Lung (tissue), 12 donors: ENCODE measurements around the gene OLA1. TPM values are rescaled to one million over a fixed set of nuclear protein-coding genes. Genes with fewer than 3 reads are reported as not detected.

ENCODE experiments used
- ATAC-seq: fragments of 200-7000 bp; cut with Tn5 transposase; one replicate; pipeline ENCODE4 v1.9.1; 2020; ENCODE audit warnings: moderate number of reproducible peaks; ENCODE audit not compliant: insufficient read depth, low FRiP score
- DNase-seq, 3 donors: peaks; one replicate each; pipeline ENCODE4 v3.0.0-alpha.2; 2013 to 2017
- H3K27ac ChIP-seq, 2 donors: one replicate each; pipeline ENCODE4 v1.5.1; 2013; ENCODE audit warnings: mild to moderate bottlenecking in 2 of 2, moderate library complexity in 2 of 2, control low read depth in 1 of 2, inconsistent platforms in 1 of 2, low read depth in 1 of 2, low read length in 1 of 2
- H3K27me3 ChIP-seq, 3 donors: one replicate each; pipeline ENCODE4 v1.5.1; 2013; ENCODE audit warnings: low read length in 2 of 3; ENCODE audit not compliant: control insufficient read depth in 3 of 3, insufficient read depth in 3 of 3
- H3K36me3 ChIP-seq, 4 donors: one replicate each; pipeline ENCODE4 v1.5.1; 2013; ENCODE audit warnings: low read length in 4 of 4, mild to moderate bottlenecking in 1 of 4, moderate library complexity in 1 of 4; ENCODE audit not compliant: control insufficient read depth in 4 of 4, insufficient read depth in 4 of 4
- H3K4me1 ChIP-seq, 5 donors: one replicate each; pipeline ENCODE4 v1.5.1; 2013; ENCODE audit warnings: low read length in 5 of 5, mild to moderate bottlenecking in 2 of 5, moderate library complexity in 1 of 5; ENCODE audit not compliant: control insufficient read depth in 5 of 5, insufficient read depth in 5 of 5
- H3K4me3 ChIP-seq: one replicate; pipeline ENCODE4 v1.5.1; 2013; ENCODE audit warnings: mild to moderate bottlenecking, control low read depth, moderate library complexity
- H3K9ac ChIP-seq, 2 donors: one replicate each; pipeline ENCODE4 v1.5.1; 2013; ENCODE audit warnings: low read length in 2 of 2, control low read depth in 1 of 2; ENCODE audit not compliant: insufficient read depth in 1 of 2
- H3K9me3 ChIP-seq, 4 donors: one replicate each; pipeline ENCODE4 v1.5.1; 2013; ENCODE audit warnings: low read length in 3 of 4, mild to moderate bottlenecking in 1 of 4, moderate library complexity in 1 of 4; ENCODE audit not compliant: control insufficient read depth in 4 of 4, insufficient read depth in 3 of 4
- CTCF ChIP-seq: IDR thresholded peaks from 2 replicates; pipeline ENCODE4 v1.5.1; 2012; ENCODE audit warnings: mild to moderate bottlenecking; ENCODE audit errors: control extremely low read depth, extremely low read depth
- WGBS, 2 donors: extraction: QIAGEN DNeasy Blood & Tissue Kit; methylation state at CpG; one replicate each; pipeline ENCODE4 v1.1.7; 2013; 5-methylcytosine and 5-hydroxymethylcytosine counted together
- polyA plus RNA-seq, 2 donors: library from polyadenylated mRNA; stranded (reverse); fragments of 200-250 nt; gene quantifications; one replicate each; pipeline ENCODE4 v1.2.1, GENCODE V29; 2013
- total RNA-seq, 2 donors: library from RNA; depleted of rRNA in 1 of 2; stranded (reverse); fragments of >200 nt in 1 of 2; gene quantifications; one replicate each; pipeline ENCODE4 v1.2.1, GENCODE V29; 2014 to 2021
- donor health status: control.
- donor health status: control.
- donor health status: Bipolar disorder and iron deficiency.
- donor health status: healthy.
- donor health status: DM: yes; HTN: yes; CAD: no.

Gene OLA1
- total and polyA plus RNA-seq, 4 donors = 49.8 to 71.4 (median 53.4) TPM

- Histone ChIP-seq H3K27me3 (no peaks in the 10 kb centered on the region), H3K9ac (peak overlapping the region; percentile 18 to 48), H3K36me3 (no peaks in the 10 kb centered on the region), H3K4me1 (peaks cover 0 to 30% (median 7%) of the 10 kb centered on the region in 5 donors), H3K9me3 (peaks cover 0 to 3% (median 0%) of the 10 kb centered on the region in 4 donors), H3K4me3 (no peak overlapping the region), H3K27ac (no peak overlapping the region)
- DNase-seq (peak; percentile 84 to 86 (median 85)), ATAC-seq (peak; percentile 75)
- WGBS, 2 donors = 63 to 79% methylated on average over 13 of the region's 13 CpGs
- TF ChIP-seq CTCF = no peak
Observed at GRCh38 chr2:174051741-174052583, 196.4 kb downstream of the OLA1 start.

GRCh38 chr2:174051068-174051467 is 197.3 kb downstream of the OLA1 start:
- no peak for ATAC-seq
- no peak for DNase-seq
- Histone ChIP-seq H3K4me1 (peaks cover 0 to 30% (median 7%) of the 10 kb centered on the region in 5 donors), H3K27ac (no peak overlapping the region), H3K36me3 (no peaks in the 10 kb centered on the region), H3K4me3 (no peak overlapping the region), H3K9ac (no peak overlapping the region), H3K9me3 (peaks cover 0 to 3% (median 0%) of the 10 kb centered on the region in 4 donors), H3K27me3 (no peaks in the 10 kb centered on the region)
- TF ChIP-seq CTCF = no peak
- 89 to 95% methylated on average over 4 of the region's 4 CpGs for WGBS, 2 donors

- 74 to 91% methylated on average over 2 of the region's 2 CpGs for WGBS, 2 donors
- no peak overlapping the region for H3K9ac ChIP-seq
Observed at GRCh38 chr2:174049895-174050294, 198.4 kb downstream of the OLA1 start.

More at GRCh38 chr2:174049895-174050294, 198.4 kb downstream of the OLA1 start:
- no peak overlapping the region for H3K27ac ChIP-seq
- no peak for TF ChIP-seq CTCF
- H3K9me3 ChIP-seq = peaks cover 0 to 3% (median 0%) of the 10 kb centered on the region in 4 donors
- H3K36me3 ChIP-seq = no peaks in the 10 kb centered on the region
- no peaks in the 10 kb centered on the region for H3K27me3 ChIP-seq
- DNase-seq (no peak), ATAC-seq (no peak)
- H3K4me1 ChIP-seq = peaks cover 0 to 30% (median 7%) of the 10 kb centered on the region in 5 donors
- no peak overlapping the region for H3K4me3 ChIP-seq
